SK-N-SH (cell line): Measurements from ENCODE around the gene NUDT13.

Experiments
- CTCF ChIP-seq: fragments of 200-600 bp; sonication (generic); IDR thresholded peaks from 2 replicates; pipeline ENCODE4 v1.6.1; 2017; ENCODE audit warnings: antibody characterized with exemption, mild to moderate bottlenecking, moderate library complexity
- GABPA ChIP-seq: IDR thresholded peaks from 2 replicates; pipeline ENCODE4 v1.4.0; 2012; ENCODE audit warnings: low read depth, mild to moderate bottlenecking
- POLR2AphosphoS5 ChIP-seq: IDR thresholded peaks from 2 replicates; pipeline ENCODE4 v1.6.1; 2012; ENCODE audit warnings: low read depth, low read length
- SMC3 ChIP-seq: IDR thresholded peaks from 2 replicates; pipeline ENCODE4 v1.6.1; 2012; ENCODE audit warnings: low read depth, low read length, improper control_type of control experiment

GRCh38 chr10:73134727-73135126, 24.5 kb downstream of the NUDT13 start:
- TF ChIP-seq CTCF: no peak
- no peak for TF ChIP-seq SMC3
- no peak for TF ChIP-seq GABPA
- TF ChIP-seq POLR2AphosphoS5: no peak
